Kidney (tissue), 14 donors: Measurements from ENCODE around the gene TAGLN2. TPM values are rescaled to one million over a fixed set of nuclear protein-coding genes. Genes with fewer than 3 reads are reported as not detected.

Experiments used
- DNase-seq, 5 donors: peaks; one replicate each; pipeline ENCODE4 v3.0.0-alpha.2; 2013 to 2020
- FAIRE-seq: peaks from 2 replicates; lab custom pipeline; 2012; peaks lifted over from hg19 to GRCh38; lab: Jason Lieb, UNC
- H3K27ac ChIP-seq, 2 donors: one replicate each; pipeline ENCODE4 v1.7.0; 2013; ENCODE audit warnings: low read depth in 2 of 2, low read length in 2 of 2, inconsistent platforms in 1 of 2
- H3K27me3 ChIP-seq: one replicate; pipeline ENCODE4 v1.7.1; 2013; ENCODE audit warnings: low read length, inconsistent platforms; ENCODE audit not compliant: control insufficient read depth, insufficient read depth
- H3K36me3 ChIP-seq, 3 donors: one replicate each; pipeline versions ENCODE4 v1.7.0 to v1.7.1; 2013; ENCODE audit warnings: low read length in 3 of 3, control low read depth in 1 of 3, inconsistent platforms in 1 of 3; ENCODE audit not compliant: insufficient read depth in 3 of 3, control insufficient read depth in 2 of 3
- H3K4me1 ChIP-seq, 3 donors: one replicate each; pipeline versions ENCODE4 v1.7.0 to v1.7.1; 2013; ENCODE audit warnings: low read length in 3 of 3, inconsistent platforms in 1 of 3, low read depth in 1 of 3; ENCODE audit not compliant: control insufficient read depth in 2 of 3, insufficient read depth in 2 of 3
- H3K4me3 ChIP-seq, 3 donors: one replicate each; pipeline versions ENCODE4 v1.7.0 to v1.8.1; 2013; ENCODE audit warnings: low read length in 3 of 3, control low read depth in 1 of 3, inconsistent platforms in 1 of 3
- H3K9ac ChIP-seq, 3 donors: one replicate each; pipeline versions ENCODE4 v1.7.0 to v1.7.1; 2013; ENCODE audit warnings: low read length in 3 of 3, control low read depth in 1 of 3, inconsistent platforms in 1 of 3
- H3K9me3 ChIP-seq, 3 donors: one replicate each; pipeline versions ENCODE4 v1.7.0 to v1.7.1; 2013; ENCODE audit warnings: low read length in 3 of 3, control low read depth in 1 of 3, inconsistent platforms in 1 of 3; ENCODE audit not compliant: control insufficient read depth in 2 of 3, insufficient read depth in 1 of 3
- CTCF ChIP-seq: IDR thresholded peaks from 3 replicates; pipeline ENCODE4 v1.5.1; 2012; ENCODE audit warnings: mild to moderate bottlenecking, moderate library complexity, borderline replicate concordance; ENCODE audit not compliant: insufficient read depth; ENCODE audit errors: extremely low read depth
- intact Hi-C: fragments of 100-400 bp; cut with DNase I; formaldehyde crosslinking; loops from one replicate; pipeline ENCODE4 v1.11.1; 2022
- polyA plus RNA-seq: library from polyadenylated mRNA; stranded (reverse); fragments of 350-450 nt; fragmentation: Illumina TruSeq; extraction: RNeasy Lipid Tissue Mini Kit (QIAGEN cat#74804); gene quantifications from one replicate; pipeline ENCODE4 v1.2.3, GENCODE V29; 2014; ENCODE audit warnings: low read depth, low replicate concordance; ENCODE audit not compliant: insufficient read depth
- total RNA-seq: library from RNA; stranded (reverse); fragmentation: NEBNext Ultra II Directional; extraction: Animal tissue kit (Norgen Biotek cat#: 25700); gene quantifications from one replicate; pipeline ENCODE4 v1.2.1, GENCODE V29; 2021
- donor health status: control.
- donor health status: control.
- donor health status: control.
- donor health status: control.
- donor health status: control.
- donor health status: DM: yes; HTN: yes; CAD: no.
- donor health status: Normal renal cell carcinoma (clear cell type).

The TAGLN2 gene
- total and polyA plus RNA-seq, 2 donors from 2014 or later = 223 to 358 TPM

GRCh38 chr1:159920651-159921050 lies 4.7 kb downstream of the TAGLN2 start:
- H3K9me3 ChIP-seq = no peaks in the 10 kb centered on the region
- intact Hi-C loops = no loop called here
- TF ChIP-seq CTCF = no peak
- DNase-seq = no peak
- H3K36me3 ChIP-seq = peaks cover 0 to 28% (median 19%) of the 10 kb centered on the region in 3 donors
- H3K4me3 ChIP-seq = no peak overlapping the region
- H3K27me3 ChIP-seq = no peaks in the 10 kb centered on the region
- no peak overlapping the region for H3K9ac ChIP-seq
- no peak overlapping the region for H3K27ac ChIP-seq
- FAIRE-seq = no peak
- H3K4me1 ChIP-seq = peaks cover 2 to 26% (median 9%) of the 10 kb centered on the region in 3 donors

GRCh38 chr1:159920202-159920601 lies 5.1 kb downstream of the TAGLN2 start:
- no peak overlapping the region for H3K27ac ChIP-seq
- no peaks in the 10 kb centered on the region for H3K27me3 ChIP-seq
- DNase-seq (peak in 1 of 5 donors; percentile 64), FAIRE-seq (no peak)
- H3K9ac ChIP-seq = no peak overlapping the region
- peaks cover 0 to 28% (median 19%) of the 10 kb centered on the region in 3 donors for H3K36me3 ChIP-seq
- no peaks in the 10 kb centered on the region for H3K9me3 ChIP-seq
- intact Hi-C loops = no loop called here
- TF ChIP-seq CTCF = no peak
- peaks cover 2 to 25% (median 9%) of the 10 kb centered on the region in 3 donors for H3K4me1 ChIP-seq
- H3K4me3 ChIP-seq = no peak overlapping the region

GRCh38 chr1:159919236-159919865 lies 6.0 kb downstream of the TAGLN2 start:
- Histone ChIP-seq H3K27ac (no peak overlapping the region), H3K4me1 (peaks cover 2 to 25% (median 9%) of the 10 kb centered on the region in 3 donors), H3K9me3 (no peaks in the 10 kb centered on the region), H3K27me3 (no peaks in the 10 kb centered on the region), H3K4me3 (no peak overlapping the region), H3K9ac (no peak overlapping the region), H3K36me3 (peaks cover 0 to 28% (median 19%) of the 10 kb centered on the region in 3 donors)
- no peak for TF ChIP-seq CTCF
- peak in 1 of 5 donors; percentile 53 for DNase-seq
- no peak for FAIRE-seq
- intact Hi-C loops = no loop called here
